Upper lobe of left lung (tissue), 6 donors: ENCODE measurements around the gene NMB. TPM values are rescaled to one million over a fixed set of nuclear protein-coding genes. Genes with fewer than 3 reads are reported as not detected.

Experiments
- ATAC-seq, 2 donors: fragments of 200-7000 bp; cut with Tn5 transposase; one replicate each; pipeline ENCODE4 v1.9.1; 2022; ENCODE audit warnings: mild to moderate bottlenecking in 2 of 2, moderate library complexity in 2 of 2; ENCODE audit not compliant: low FRiP score in 2 of 2
- DNase-seq, 2 donors: peaks; one replicate each; pipeline ENCODE4 v3.0.0-alpha.2; 2019 to 2020
- H3K27ac ChIP-seq, 4 donors: fragments of 200-600 bp; sonication (generic); one replicate each; pipeline ENCODE4 v1.5.1; 2016 to 2019
- H3K27me3 ChIP-seq, 4 donors: fragments of 200-600 bp; sonication (generic); one replicate each; pipeline ENCODE4 v1.5.1; 2017 to 2019
- H3K36me3 ChIP-seq, 4 donors: fragments of 200-600 bp; sonication (generic); one replicate each; pipeline ENCODE4 v1.5.1; 2016 to 2019
- H3K4me1 ChIP-seq, 4 donors: fragments of 200-600 bp; sonication (generic); one replicate each; pipeline ENCODE4 v1.5.1; 2018 to 2019
- H3K4me3 ChIP-seq, 4 donors: fragments of 200-600 bp; sonication (generic); one replicate each; pipeline ENCODE4 v1.5.1; 2017 to 2019; ENCODE audit warnings: mild to moderate bottlenecking in 2 of 4, moderate library complexity in 1 of 4
- H3K9me3 ChIP-seq, 4 donors: fragments of 200-600 bp; sonication (generic); one replicate each; pipeline ENCODE4 v1.5.1; 2018 to 2019
- EP300 ChIP-seq, 4 donors: sonication (generic); formaldehyde crosslinking; IDR thresholded peaks; one replicate each; pipeline ENCODE4 v1.5.1; 2017; ENCODE audit warnings: antibody characterized with exemption in 4 of 4, control low read depth in 2 of 4
- POLR2A ChIP-seq, 4 donors: fragments of 450-650 bp; IDR thresholded peaks; one replicate each; pipeline ENCODE4 v1.5.1; 2016 to 2017; ENCODE audit warnings: antibody characterized with exemption in 4 of 4, mild to moderate bottlenecking in 2 of 4
- POLR2AphosphoS5 ChIP-seq, 2 donors: sonication (generic); formaldehyde crosslinking; IDR thresholded peaks; one replicate each; pipeline ENCODE4 v1.5.1; 2017; ENCODE audit warnings: antibody characterized with exemption in 2 of 2
- WGBS, 2 donors: methylation state at CpG; one replicate each; pipeline ENCODE4 v1.1.5; 2017 to 2018; 5-methylcytosine and 5-hydroxymethylcytosine counted together
- total RNA-seq, 6 donors: library from RNA; depleted of rRNA in 4 of 6; stranded (reverse); fragments of >200 nt in 4 of 6; gene quantifications; one replicate each; pipeline versions ENCODE4 v1.1.0 to v1.2.1, GENCODE V29; 2016 to 2021
- TF ChIP-seq, protein P1 (sequence below), 6 experiments: fragments of 450-650 bp in 4 of 6; fragments of 200-600 bp in 2 of 6; sonication (generic) in 2 of 6; IDR thresholded peaks; one replicate each; pipeline ENCODE4 v1.5.1; 2016 to 2019; ENCODE audit warnings: antibody characterized with exemption in 6 of 6
- donor health status: DM: no; HTN: no; CAD: no; lungs with moderate emphysema.
- donor health status: DM: no; HTN: yes; CAD: no; lungs with severe emphysema.

NMB gene
- total RNA-seq, 6 donors from 2014 or later: 4.7 to 13.1 (median 5.7) TPM; not detected in 1

DNA sequence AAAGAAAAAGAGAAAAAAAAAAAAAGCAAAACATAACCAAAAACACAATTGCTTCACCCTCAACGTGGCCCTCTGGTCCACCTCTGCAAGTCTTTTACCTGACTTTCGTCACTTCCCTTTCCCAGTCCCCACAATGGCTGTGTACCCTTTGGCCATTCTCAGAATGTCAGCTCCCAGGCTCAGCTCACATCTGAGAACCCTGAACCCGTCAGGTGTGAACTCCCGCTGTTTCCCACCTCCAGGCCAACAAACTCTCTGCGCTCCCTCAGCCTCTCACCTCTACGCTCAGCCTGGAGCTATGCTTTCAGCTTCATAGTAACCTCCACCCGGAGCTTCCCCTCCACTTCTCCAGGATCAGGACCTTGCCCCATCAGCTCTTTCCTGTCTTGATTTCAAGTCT, 33.6 kb downstream of the NMB start:
- Histone ChIP-seq H3K27ac (no peak overlapping the region), H3K4me3 (no peak overlapping the region), H3K9me3 (peaks cover 13 to 17% (median 15%) of the 10 kb centered on the region in 4 donors), H3K27me3 (no peaks in the 10 kb centered on the region), H3K4me1 (no peaks in the 10 kb centered on the region), H3K36me3 (peaks cover 3 to 25% (median 15%) of the 10 kb centered on the region in 4 donors)
- ATAC-seq: no peak
- TF ChIP-seq, protein P1, sequence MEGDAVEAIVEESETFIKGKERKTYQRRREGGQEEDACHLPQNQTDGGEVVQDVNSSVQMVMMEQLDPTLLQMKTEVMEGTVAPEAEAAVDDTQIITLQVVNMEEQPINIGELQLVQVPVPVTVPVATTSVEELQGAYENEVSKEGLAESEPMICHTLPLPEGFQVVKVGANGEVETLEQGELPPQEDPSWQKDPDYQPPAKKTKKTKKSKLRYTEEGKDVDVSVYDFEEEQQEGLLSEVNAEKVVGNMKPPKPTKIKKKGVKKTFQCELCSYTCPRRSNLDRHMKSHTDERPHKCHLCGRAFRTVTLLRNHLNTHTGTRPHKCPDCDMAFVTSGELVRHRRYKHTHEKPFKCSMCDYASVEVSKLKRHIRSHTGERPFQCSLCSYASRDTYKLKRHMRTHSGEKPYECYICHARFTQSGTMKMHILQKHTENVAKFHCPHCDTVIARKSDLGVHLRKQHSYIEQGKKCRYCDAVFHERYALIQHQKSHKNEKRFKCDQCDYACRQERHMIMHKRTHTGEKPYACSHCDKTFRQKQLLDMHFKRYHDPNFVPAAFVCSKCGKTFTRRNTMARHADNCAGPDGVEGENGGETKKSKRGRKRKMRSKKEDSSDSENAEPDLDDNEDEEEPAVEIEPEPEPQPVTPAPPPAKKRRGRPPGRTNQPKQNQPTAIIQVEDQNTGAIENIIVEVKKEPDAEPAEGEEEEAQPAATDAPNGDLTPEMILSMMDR (IDR thresholded peaks at IDR 0.05): no peak
- TF ChIP-seq EP300 (IDR thresholded peaks at IDR 0.05): no peak
- TF ChIP-seq POLR2A (IDR thresholded peaks at IDR 0.05): no peak
- no peak for TF ChIP-seq POLR2AphosphoS5 (IDR thresholded peaks at IDR 0.05)
- DNase-seq: no peak
- 90 to 94% methylated on average over 6 of the region's 7 CpGs for WGBS, 2 donors

DNA sequence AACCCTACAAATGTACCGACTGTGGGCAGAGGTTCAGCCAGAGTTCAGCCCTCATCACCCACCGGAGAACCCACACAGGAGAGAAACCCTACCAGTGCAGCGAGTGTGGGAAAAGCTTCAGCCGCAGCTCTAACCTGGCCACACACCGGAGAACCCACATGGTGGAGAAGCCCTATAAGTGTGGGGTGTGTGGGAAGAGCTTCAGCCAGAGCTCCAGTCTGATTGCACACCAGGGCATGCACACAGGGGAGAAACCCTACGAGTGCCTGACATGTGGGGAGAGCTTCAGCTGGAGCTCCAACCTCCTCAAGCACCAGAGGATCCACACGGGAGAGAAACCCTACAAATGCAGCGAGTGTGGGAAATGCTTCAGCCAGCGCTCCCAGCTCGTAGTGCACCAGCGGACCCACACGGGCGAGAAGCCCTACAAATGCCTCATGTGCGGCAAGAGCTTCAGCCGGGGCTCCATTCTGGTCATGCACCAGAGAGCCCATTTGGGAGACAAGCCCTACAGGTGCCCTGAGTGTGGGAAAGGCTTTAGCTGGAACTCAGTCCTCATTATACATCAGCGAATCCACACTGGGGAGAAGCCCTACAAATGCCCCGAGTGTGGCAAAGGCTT, 36.5 kb downstream of the NMB start:
- ATAC-seq (no peak), DNase-seq (no peak)
- H3K36me3 ChIP-seq: peaks cover 3 to 25% (median 15%) of the 10 kb centered on the region in 4 donors
- WGBS, 2 donors: 95 to 99% methylated on average over 16 to 17 of the region's 17 CpGs
- H3K27me3 ChIP-seq: no peaks in the 10 kb centered on the region
- H3K4me1 ChIP-seq: peaks cover 0 to 4% (median under 1%) of the 10 kb centered on the region in 4 donors
- H3K27ac ChIP-seq: no peak overlapping the region
- H3K9me3 ChIP-seq: peaks cover 13 to 17% (median 15%) of the 10 kb centered on the region in 4 donors
- TF ChIP-seq POLR2AphosphoS5 (IDR thresholded peaks at IDR 0.05) (no peak), EP300 (IDR thresholded peaks at IDR 0.05) (no peak), POLR2A (IDR thresholded peaks at IDR 0.05) (no peak)
- TF ChIP-seq, protein P1 (IDR thresholded peaks at IDR 0.05): no peak
- H3K4me3 ChIP-seq: no peak overlapping the region

DNA sequence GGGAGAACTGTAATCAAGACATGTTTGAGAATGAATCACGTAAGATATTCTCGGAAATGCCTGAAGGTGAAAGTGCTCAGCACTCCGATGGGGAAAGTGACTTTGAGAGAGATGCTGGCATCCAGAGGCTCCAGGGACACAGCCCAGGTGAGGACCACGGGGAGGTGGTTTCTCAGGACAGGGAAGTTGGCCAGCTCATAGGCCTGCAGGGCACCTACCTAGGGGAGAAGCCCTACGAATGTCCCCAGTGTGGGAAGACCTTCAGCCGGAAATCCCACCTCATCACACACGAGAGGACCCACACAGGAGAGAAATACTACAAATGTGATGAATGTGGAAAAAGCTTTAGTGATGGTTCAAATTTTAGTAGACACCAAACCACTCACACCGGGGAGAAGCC, 37.4 kb downstream of the NMB start:
- TF ChIP-seq, protein P1 (IDR thresholded peaks at IDR 0.05): no peak
- TF ChIP-seq POLR2A (IDR thresholded peaks at IDR 0.05): no peak
- no peak for TF ChIP-seq POLR2AphosphoS5 (IDR thresholded peaks at IDR 0.05)
- no peak for TF ChIP-seq EP300 (IDR thresholded peaks at IDR 0.05)
- H3K9me3 ChIP-seq: peaks cover 13 to 17% (median 15%) of the 10 kb centered on the region in 4 donors
- WGBS, 2 donors: 95 to 96% methylated on average over 8 of the region's 8 CpGs
- peaks cover 0 to 7% (median 1%) of the 10 kb centered on the region in 4 donors for H3K4me1 ChIP-seq
- DNase-seq (no peak), ATAC-seq (no peak)
- no peak overlapping the region for H3K4me3 ChIP-seq
- no peak overlapping the region for H3K27ac ChIP-seq
- H3K36me3 ChIP-seq: peaks cover 3 to 25% (median 15%) of the 10 kb centered on the region in 4 donors
- H3K27me3 ChIP-seq: no peaks in the 10 kb centered on the region

DNA sequence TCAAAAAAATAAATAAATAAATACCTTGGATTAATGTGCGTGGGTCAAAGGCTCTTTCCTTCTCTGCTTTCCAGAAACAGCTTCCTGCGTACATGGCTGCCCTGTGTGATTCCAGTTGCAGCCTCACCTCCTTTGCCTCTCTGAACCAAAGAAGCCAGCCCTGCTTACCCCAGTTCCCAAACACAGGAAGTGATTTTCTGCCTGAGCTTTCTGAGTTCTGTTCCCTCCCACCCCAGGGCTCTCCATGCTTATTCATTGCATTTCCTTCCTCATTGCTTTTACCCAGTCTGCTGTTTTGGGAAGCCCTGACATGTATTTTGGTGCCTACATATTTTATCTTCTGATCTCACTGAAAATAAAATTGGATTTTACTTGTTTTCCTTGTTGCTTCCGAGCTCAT, 41.8 kb downstream of the NMB start:
- TF ChIP-seq POLR2AphosphoS5 (IDR thresholded peaks at IDR 0.05): no peak
- TF ChIP-seq, protein P1 (IDR thresholded peaks at IDR 0.05): no peak
- no peak for TF ChIP-seq POLR2A (IDR thresholded peaks at IDR 0.05)
- TF ChIP-seq EP300 (IDR thresholded peaks at IDR 0.05): no peak
- peaks cover 7 to 8% (median 8%) of the 10 kb centered on the region in 4 donors for H3K9me3 ChIP-seq
- WGBS, 2 donors: 63 to 80% methylated on average over 3 of the region's 3 CpGs
- H3K4me3 ChIP-seq: no peak overlapping the region
- H3K4me1 ChIP-seq: peaks cover 0 to 7% (median 1%) of the 10 kb centered on the region in 4 donors
- H3K36me3 ChIP-seq: peaks cover 2 to 8% (median 5%) of the 10 kb centered on the region in 4 donors
- H3K27me3 ChIP-seq: no peaks in the 10 kb centered on the region
- DNase-seq (no peak), ATAC-seq (peak in 1 of 2 donors; percentile 76)
- peak overlapping the region in 2 of 4 donors; percentile 2 to 7 for H3K27ac ChIP-seq

DNA sequence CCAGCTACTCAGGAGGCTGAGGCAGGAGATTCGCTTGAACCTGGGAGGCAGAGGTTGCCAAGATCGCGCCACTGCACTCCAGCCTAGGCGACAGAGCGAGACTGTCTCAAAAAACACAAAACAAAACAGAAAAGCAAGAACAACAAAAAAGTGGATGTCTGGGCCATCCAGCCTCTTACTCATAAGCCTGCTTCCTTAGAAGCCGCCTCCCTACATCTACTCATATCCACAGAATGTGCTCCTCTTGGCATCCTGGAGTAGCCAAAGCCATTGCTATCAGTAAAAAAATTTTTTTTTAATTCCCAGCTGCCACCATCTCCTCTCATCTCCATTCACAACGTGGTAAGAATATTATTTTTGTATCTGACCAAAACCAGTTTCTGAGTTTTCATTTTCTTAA, 46.4 kb downstream of the NMB start:
- DNase-seq (no peak), ATAC-seq (no peak)
- H3K27ac ChIP-seq: no peak overlapping the region

More for the DNA sequence above, 46.4 kb downstream of the NMB start:
- Histone ChIP-seq H3K9me3 (no peaks in the 10 kb centered on the region), H3K4me3 (no peak overlapping the region), H3K4me1 (peaks cover 0 to 5% (median 1%) of the 10 kb centered on the region in 4 donors), H3K27me3 (no peaks in the 10 kb centered on the region), H3K36me3 (peaks cover 0 to 17% (median 4%) of the 10 kb centered on the region in 4 donors)
- WGBS, 2 donors: 95 to 96% methylated on average over 7 of the region's 7 CpGs
- TF ChIP-seq, protein P1 (IDR thresholded peaks at IDR 0.05): no peak
- TF ChIP-seq POLR2A (IDR thresholded peaks at IDR 0.05) (no peak), EP300 (IDR thresholded peaks at IDR 0.05) (no peak), POLR2AphosphoS5 (IDR thresholded peaks at IDR 0.05) (no peak)
